GM18951 (cell line): Measurements from ENCODE around the gene MTOR.
"Not testable (repeated sequence)": the region's sequence is repeated elsewhere in the genome, so short reads cannot be mapped to it uniquely, and the experiment has no call there.

ENCODE experiments used
- POLR2A ChIP-seq: IDR thresholded peaks from 4 replicates; pipeline ENCODE4 v1.6.1; 2011; ENCODE audit warnings: mild to moderate bottlenecking; ENCODE audit not compliant: insufficient read length, insufficient read depth; ENCODE audit errors: extremely low read depth
- in situ Hi-C: fragments of 300-500 bp; cut with MboI; formaldehyde crosslinking; loops from one replicate; pipeline ENCODE4 v1.12.0; 2022; ENCODE audit warnings: low sequenced_read_pairs, mixed read lengths, inconsistent platforms; ENCODE audit not compliant: unreplicated experiment

Gene MTOR

DNA sequence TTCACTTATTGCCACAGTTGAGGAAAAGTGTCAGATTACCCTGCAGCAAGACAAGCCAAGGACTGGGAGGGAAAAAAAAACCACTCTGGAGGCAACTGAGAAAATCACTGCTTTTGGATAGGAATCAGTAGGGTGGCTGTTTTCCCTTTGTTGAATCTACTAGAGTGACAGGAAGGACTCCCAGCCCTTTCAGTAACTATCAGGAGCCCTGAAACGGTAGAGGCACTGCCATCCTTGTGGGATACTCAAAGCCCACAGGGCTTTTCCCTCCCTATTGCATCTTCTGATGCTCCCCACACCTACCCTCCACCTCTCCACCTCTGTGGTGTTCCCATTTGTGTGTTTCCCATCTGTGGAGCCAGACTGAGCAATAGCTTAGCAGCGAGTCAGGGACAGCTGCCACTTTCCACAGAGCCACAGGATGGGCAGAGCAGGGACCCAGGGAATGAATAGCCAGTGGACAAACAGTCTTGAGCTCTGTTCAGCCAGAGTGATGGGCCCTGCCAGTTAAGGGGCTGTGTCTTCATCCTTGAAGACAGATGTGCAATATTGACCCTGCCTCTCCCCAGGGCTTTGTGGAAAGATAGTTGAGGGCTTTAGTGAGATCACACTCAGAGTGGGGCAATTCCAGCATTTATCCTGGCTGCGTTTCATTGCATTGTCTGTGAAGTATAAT, 24.5 kb upstream of the MTOR start:
- in situ Hi-C loops: no loop called here
- no peak for TF ChIP-seq POLR2A

DNA sequence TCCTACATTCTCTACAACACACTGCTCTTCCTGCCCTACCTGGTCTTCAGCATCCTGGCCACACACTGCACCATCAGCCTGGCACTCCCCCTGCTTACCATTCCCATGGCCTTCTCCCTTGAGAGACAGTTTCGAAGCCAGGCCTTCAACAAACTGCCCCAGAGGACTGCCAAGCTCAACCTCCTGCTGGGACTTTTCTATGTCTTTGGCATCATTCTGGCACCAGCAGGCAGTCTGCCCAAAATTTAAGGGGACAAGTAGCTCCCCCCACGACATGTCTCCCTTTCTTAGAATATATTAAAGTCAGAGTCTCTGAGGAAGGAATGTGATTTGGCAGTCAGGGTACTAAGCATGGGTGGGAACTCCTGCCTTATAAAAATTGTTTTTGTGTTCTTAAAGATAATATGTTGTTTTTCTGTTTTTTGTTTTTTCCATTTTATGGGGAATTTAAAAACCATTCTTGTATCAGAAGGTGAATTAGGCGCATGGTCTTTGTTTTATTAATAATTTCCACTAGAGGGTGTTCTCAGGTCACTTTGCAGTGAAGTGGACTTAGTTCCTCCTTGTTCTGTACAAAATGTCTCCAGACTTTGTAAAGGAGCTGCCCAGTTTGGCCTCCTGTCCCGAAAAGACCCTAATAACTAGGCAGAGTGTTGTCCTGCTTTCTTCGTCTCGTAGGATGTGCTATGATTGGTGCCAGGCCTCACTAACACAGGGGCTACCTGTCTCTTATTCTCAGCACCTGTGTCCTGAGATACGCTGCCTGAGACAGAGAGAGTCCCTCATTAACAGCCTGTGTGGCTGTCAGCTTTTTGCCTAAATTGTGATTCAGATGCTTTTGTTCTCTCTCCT, 23.8 kb upstream of the MTOR start:
- TF ChIP-seq POLR2A: no peak
- in situ Hi-C loops: no loop called here

DNA sequence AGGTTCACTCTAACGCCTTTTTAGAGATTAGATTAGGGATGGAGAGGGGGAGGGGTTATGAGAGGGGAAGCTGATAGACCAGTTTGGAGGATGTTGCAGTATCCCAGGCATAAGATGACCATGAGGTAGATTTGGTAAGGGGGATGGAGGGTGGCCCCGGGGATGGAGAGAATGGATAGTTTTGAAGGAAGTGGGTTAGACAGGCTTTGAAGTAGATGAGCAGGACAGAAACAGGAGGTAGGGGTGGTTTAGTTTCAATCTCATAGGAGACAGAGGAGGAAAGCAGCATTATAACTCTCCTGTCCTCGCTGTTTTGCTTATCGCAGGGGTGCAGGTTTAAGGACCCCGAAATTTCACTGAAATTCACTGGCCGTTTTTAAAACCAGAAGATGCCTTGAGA, 22.4 kb upstream of the MTOR start:
- TF ChIP-seq POLR2A: no peak
- in situ Hi-C loops: no loop called here

DNA sequence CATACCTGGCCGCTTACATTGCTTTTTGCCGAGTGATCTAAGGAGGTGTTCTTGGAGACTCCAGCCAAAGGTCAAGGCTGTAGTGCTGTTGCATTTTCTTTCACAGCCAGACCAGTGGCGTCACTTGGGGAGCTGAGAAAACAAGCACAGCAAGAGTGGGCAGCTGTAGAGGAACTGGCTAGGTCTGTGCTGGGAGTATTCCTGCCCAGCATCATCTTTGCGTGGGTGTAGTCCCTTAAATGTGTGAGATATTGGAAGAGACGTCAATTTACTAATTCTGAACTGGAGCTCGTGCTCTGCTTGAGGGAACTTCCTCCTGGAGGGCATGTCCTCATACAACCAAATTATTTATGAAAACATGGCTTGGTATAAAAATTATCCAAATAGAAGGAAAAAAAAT, 20.8 kb upstream of the MTOR start:
- no peak for TF ChIP-seq POLR2A
- in situ Hi-C loops: no loop called here

DNA sequence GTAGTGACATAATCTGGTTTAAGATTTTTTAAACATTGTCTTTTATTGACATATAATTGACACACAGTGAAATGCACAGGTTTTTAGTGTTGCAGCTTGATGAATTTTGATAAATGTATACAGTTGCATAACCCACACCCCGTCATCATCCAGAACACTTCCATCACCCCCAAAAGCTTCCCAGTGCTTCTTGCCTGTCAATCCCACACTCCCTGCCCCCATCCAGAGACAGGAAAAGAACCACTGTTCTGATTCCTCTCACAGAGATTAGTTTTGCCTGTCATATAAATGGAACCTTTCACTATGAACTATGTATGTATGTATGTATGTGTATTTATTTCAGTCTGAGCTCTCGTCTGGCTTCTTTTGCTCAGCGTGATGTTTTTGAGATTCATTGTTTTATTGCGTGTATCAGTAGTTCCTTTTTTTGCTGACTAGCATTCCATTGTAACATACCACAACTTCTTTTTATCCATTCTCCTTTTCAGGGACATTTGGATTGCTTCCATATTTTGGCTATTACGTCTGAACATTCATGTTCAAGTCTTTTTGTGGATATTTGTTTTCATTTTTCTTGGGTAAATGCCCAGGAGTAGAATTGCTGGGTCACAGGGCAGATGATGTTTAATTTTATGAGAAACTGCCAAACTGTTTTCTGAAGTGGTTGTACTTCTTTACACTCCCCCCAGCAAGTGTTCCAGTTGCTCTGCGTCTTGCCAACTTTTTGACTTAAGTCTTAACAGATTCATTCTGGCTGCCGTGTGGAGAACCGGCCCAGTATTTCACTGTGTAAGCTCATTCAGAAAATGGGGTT, 19.4 kb upstream of the MTOR start:
- TF ChIP-seq POLR2A: no peak
- in situ Hi-C loops: no loop called here

DNA sequence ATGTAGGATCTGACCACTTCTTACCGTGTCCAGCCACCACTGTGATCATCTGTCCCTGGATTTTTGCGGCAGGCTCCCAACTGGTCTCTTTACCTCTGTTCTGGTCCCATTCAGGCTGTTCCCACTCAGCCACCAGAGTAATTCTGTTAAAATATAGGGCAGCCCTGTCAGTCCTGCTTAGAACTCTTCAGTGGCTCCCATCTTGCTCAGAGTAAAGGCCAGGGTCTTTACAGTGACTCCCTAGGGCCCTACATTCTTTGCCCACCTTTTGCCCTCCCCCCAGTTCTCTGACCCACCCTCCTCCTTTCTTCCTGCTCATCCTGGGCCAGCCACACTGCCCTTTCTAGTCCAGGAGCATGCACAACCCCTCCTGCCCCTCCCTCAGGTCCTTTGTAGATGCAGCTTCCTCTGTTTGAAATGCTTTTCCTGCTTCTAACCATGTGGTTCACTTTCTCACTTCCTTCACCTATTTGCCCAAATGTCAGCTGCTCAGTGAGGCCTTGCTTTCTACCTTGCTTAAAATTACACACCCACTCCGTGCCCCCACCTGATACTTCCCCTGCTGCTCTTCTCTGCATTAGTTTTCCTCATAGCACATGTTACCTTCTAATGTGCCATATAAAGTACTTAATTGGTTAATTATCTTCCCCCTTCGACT, 18.5 kb upstream of the MTOR start:
- in situ Hi-C loops: no loop called here

DNA sequence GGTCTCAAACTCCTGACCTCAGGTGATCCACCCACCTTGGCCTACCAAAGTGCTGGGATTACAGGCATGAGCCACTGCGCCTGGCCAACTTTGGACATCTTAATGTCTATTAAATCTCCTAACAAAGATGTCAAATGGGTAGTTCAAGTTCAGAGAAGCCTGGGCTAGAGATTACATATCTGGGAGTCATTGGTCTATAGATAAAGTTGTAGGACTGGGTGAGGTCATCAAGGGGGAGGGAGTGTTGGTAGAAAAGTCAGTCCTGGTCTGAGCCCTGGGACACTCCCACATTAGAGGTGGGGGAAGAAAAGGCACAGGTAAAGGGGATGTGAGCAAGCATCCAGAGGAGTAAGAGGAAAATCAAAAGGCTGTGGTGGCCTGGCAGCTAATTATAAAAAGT, 17.3 kb upstream of the MTOR start:
- in situ Hi-C loops: no loop called here
- no peak for TF ChIP-seq POLR2A

More for the DNA sequence above, 18.5 kb upstream of the MTOR start:
- no peak for TF ChIP-seq POLR2A

DNA sequence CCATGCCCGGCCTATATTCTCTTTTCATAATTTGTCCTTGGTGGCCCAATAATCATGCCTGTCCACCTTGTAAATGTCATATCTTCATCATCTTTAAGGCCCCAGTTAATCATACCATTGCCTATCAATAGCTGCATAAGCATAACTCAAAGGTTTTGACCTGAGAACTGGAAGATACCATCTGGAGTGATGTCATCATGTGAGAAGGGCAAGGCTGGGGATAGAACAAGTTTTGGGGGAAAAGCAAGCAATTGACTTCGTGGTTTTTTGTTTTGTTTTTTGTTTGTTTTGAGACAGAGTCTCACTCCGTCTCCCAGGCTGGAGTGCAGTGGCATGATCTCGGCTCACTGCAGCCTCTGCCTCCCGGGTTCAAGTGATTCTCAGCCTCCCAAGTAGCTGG, 16.8 kb upstream of the MTOR start:
- in situ Hi-C loops: no loop called here

DNA sequence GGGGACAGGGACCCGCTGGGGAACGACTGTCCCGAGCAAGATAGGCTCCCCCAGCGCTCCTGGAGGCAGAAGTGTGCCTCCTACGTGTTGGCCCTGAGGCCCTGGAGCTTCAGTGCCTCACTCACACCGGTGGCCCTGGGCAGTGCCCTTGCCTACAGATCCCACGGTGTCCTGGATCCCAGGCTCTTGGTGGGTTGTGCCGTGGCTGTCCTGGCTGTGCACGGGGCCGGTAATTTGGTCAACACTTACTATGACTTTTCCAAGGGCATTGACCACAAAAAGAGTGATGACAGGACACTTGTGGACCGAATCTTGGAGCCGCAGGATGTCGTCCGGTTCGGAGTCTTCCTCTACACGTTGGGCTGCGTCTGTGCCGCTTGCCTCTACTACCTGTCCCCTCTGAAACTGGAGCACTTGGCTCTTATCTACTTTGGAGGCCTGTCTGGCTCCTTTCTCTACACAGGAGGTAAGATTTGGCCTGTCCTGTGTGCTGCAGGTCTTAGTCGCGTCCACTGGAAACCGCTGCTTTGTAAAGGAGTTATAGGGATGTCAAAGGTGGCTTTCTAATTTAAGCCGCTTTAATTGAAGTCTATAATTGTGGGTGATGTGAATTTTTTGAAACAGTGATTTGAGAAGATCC, 11.4 kb upstream of the MTOR start:
- no peak for TF ChIP-seq POLR2A
- in situ Hi-C loops: no loop called here

More for the DNA sequence above, 16.8 kb upstream of the MTOR start:
- TF ChIP-seq POLR2A: no peak

DNA sequence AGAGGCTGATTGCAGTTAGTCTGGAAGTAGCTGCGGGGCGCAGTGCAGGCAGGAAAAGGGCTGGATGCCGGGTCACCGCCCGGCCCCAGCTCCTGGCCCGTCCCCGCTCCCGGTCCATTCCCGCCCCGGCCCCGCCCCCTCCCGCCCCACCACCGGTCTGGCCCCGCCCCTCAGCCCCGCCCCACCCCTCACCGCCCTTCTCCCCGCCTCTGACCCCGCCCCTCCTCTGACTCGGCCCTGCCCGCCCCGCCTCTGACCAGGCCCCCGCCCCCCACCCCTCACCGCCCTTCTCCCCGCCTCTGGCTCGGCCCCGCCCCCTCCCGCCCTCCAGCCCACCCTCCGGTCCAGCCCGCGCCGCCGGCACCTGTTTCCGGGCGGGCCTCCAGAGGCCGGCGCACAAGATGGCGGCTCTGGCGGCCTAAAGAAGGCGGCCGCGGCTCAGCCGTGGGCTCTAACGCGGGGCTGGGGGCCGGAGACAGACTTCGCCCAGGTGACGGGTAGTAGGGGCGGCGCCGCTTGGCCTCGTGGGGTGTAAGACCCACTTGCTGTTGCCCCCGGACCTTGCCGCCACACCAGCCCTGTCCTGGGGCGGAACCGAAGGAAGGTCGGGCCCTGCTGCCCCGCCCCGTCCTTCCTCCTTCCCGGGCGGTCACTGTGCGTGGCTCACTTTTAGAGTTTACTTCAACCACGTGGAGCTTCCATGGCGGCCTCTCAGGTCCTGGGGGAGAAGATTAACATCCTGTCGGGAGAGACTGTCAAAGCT, 10.7 kb upstream of the MTOR start, which contains the start of gene UBIAD1:
Gene UBIAD1 (plus strand): TSS at position 367 of the 763 bp plus-strand sequence. CDS start 334 bp downstream, at position 701.
- in situ Hi-C loops: no loop called here
- peak; percentile 92 for TF ChIP-seq POLR2A

DNA sequence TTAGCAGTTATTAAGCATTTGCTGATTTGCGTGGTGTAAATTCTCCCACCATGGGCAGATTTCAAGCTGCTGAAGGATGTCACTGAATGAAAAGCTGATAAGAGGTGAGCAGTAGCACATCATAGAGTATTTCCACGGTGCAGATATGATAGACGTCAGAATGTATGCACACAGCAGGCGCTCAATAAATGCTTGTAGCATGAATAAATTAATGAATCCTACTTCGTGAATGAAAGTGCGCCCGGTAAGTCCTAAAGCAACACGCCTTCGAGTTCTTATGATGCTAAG, 10.1 kb upstream of the MTOR start:
- no peak for TF ChIP-seq POLR2A
- in situ Hi-C loops: no loop called here

DNA sequence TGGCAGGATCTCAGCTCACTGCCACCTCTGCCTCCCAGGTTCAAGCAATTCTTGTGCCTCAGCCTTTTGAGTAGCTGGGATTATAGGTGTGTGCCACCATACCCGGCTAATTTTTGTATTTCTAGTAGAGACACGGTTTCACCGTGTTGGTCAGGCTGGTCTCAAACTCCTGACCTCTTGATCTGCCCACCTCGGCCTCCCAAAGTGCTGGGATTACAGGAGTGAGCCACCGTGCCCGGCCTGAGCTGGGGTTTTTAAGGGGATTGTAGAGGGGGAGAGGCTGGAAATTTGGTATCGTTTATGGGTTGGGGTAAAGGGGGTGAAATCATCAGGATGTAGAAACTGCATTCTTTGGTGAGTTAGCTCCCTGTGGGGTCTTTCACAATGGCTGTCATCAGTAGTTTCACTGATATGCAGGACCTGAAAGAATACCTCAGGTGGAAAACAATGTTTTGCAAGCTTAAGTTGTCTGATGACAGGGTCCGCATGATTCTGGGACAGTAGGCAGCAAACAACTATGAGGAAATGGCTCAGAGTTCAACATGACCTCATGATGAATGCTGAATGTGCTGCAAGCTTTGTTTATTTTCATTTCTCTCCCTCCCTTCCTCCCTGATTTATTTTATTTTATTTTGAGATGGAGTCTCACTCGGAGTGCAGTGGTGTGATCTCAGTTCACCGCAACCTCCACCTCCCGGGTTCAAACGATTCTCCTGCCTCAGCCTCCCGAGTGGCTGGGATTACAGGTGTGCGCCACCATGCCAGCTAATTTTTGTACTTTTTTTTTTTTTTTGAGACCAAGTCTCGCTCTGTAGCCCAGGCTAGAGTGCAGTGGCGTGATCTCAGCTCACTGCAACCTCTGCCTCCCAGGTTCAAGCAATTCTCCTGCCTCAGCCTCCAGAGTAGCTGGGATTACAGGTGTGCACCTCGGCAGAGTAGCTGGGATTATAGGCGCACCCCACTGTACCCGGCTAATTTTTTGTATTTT, 5.3 kb upstream of the MTOR start:
- in situ Hi-C loops: not testable (repeated sequence)
